Esophagus muscularis mucosa (tissue), 3 donors: ENCODE results near the gene CACNA2D3.

ENCODE experiments used
- POLR2AphosphoS5 ChIP-seq, 2 donors: sonication (generic); formaldehyde crosslinking; IDR thresholded peaks; one replicate each; pipeline ENCODE4 v1.6.1; 2017; ENCODE audit warnings: antibody characterized with exemption in 2 of 2
- TF ChIP-seq, protein P1 (sequence below), 3 experiments: fragments of 200-600 bp in 2 of 3; fragments of 450-650 bp in 1 of 3; sonication (generic) in 2 of 3; IDR thresholded peaks; one replicate each; pipeline ENCODE4 v1.5.1; 2017 to 2019; ENCODE audit warnings: antibody characterized with exemption in 3 of 3, mild to moderate bottlenecking in 2 of 3, moderate library complexity in 1 of 3

DNA sequence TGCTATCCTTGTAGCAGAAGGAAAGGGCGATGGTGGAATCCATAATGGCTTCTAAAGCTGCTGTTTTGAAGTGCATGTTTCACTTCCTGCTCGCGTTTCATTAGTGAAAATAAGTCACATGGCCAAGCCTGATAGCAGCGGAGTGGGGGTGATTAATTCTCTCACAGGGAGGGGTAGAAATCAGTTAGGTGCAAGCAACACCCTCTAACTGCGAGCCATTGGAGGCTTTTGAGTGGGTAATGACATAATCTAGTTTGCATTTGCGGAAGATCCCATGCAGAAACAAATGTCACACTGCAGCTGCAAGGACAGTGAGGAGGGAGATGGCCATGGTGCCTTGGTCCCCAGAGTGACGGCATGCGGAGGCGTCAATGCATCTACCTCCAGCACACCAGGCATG, 41.1 kb downstream of the CACNA2D3 start:
- TF ChIP-seq POLR2AphosphoS5 (IDR thresholded peaks at IDR 0.05), result no peak
- TF ChIP-seq, protein P1, sequence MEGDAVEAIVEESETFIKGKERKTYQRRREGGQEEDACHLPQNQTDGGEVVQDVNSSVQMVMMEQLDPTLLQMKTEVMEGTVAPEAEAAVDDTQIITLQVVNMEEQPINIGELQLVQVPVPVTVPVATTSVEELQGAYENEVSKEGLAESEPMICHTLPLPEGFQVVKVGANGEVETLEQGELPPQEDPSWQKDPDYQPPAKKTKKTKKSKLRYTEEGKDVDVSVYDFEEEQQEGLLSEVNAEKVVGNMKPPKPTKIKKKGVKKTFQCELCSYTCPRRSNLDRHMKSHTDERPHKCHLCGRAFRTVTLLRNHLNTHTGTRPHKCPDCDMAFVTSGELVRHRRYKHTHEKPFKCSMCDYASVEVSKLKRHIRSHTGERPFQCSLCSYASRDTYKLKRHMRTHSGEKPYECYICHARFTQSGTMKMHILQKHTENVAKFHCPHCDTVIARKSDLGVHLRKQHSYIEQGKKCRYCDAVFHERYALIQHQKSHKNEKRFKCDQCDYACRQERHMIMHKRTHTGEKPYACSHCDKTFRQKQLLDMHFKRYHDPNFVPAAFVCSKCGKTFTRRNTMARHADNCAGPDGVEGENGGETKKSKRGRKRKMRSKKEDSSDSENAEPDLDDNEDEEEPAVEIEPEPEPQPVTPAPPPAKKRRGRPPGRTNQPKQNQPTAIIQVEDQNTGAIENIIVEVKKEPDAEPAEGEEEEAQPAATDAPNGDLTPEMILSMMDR (IDR thresholded peaks at IDR 0.05), result no peak
